ENCODE results near the gene SLC25A36.
A peak's percentile ranks its signal among the peaks of the same experiment; 100 is the strongest.

GRCh38 chr3:140941434-140942220 lies at the start of gene SLC25A36:
- TF ChIP-seq SIN3A (IDR thresholded peaks at IDR 0.05; ENCODE audit: borderline replicate concordance, insufficient read depth, low read length) (0 out of 2 replicates have a peak, but pooled peaks have one; percentile 14), TAF1 (IDR thresholded peaks at IDR 0.05; ENCODE audit: borderline replicate concordance, insufficient read depth, low read length) (peak; percentile 66; the same call in 1 of the 2 replicates), POLR2AphosphoS5 (IDR thresholded peaks at IDR 0.05; ENCODE audit: low read depth, low read length) (peak; percentile 77; the same call in 1 of the 2 replicates)

All from PFSK-1 (cell line).